ENCODE measurements around the gene TSHZ1.

Gene TSHZ1

DNA sequence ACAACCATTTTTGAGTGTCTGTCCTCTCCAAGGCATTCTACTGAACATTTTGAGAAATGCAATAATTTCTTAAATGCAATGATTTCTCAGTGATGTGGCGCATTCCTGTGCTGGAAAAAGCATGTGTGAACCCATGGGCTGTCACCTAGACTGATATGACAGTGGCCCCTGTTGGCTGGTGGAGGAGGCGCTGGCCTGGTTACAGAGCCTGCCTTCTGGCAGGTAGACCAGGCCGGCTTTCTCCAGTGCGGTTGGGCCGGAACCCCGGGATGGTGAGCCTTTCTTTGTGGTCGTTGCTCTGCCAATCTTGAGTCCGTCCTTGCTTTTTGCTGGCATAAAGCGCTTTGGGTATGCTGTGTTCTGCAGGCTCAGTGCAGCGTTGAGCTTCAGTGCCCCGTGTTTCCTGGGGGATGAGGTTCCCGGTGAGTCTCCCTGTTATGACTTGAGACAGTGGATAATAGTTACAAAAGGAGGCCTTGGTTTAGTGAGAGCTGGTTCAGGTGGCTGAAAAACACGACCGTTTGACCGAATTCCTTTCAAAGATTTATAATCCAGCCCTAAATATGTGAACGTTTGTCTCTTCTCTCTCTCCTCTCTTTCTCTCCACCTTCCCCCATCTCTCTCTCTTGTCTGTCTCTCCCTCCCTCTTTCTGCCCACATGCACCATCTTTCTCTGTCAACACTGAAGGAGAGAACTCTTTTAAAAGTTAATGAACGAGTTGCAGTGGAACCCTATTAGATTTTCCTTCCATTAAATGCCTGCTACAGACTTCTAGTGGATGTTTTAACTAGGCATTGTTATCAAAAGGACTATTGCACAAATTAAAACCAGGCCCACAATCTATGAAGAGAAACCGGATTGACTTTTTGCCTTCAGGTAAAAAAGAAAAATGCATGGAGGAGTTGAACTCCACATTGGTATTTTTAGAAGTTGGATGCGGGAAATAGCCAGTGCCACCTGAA, 34.0 kb downstream of the TSHZ1 start:
- no peak overlapping the region for H3K27ac ChIP-seq (ENCODE audit: low read depth, low read length)
- H3K9ac ChIP-seq (ENCODE audit: low read depth, low read length), result no peak overlapping the region
- no peaks in the 10 kb centered on the region for H3K4me1 ChIP-seq (ENCODE audit: insufficient read depth, low read length)
- H3K27me3 ChIP-seq (ENCODE audit: insufficient read depth, low read length), result no peaks in the 10 kb centered on the region
- H3K9me3 ChIP-seq (ENCODE audit: insufficient read depth, low read depth, low read length), result no peaks in the 10 kb centered on the region
- 90% methylated on average over 19 of the region's 19 CpGs for whole genome bisulfite sequencing
- no peak overlapping the region for H3K4me3 ChIP-seq (ENCODE audit: low read length)
- H3K36me3 ChIP-seq (ENCODE audit: insufficient read depth, low read length), result no peaks in the 10 kb centered on the region

DNA sequence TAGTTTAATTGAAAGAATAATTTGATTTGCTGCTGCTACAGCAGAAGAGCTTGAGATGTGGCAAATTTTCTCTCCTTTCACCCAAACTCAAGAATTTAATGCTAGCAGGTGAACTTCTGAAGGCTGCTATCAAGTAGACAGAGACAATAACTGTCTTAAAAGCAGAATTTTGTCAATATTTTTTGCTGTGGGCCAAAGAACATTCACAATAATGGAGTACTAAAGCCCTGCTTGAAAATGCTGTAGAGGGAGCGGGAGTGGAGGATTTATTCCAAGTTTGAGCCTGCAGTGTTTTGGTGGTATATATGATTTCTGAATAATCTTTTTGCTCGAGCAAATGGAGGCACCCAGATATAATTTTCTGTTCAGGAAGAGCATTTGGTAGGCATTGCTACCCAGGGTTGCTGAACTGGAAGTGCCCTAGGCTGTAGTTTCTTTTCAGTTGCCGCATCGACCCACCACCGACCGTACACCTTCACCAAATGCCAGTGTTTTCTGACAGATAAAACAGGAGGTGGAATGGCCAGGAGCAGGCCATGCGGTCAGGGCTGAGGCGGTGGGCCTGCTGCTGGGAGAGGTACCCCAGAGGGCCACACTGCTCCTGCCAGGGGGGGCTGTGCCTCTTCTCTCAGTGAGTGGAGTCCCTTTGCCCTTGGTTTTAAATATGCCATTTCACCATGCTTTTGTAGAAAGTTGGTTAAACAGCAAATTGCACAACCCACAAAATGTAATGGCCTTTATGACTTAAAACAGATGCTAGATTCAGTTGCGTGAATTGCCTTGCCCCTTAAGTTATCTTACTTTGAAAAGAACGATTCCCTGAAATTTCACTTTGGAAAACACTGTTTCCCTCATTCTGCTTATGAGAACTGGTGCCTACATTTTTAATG, 36.4 kb downstream of the TSHZ1 start:
- Histone ChIP-seq H3K27me3 (ENCODE audit: insufficient read depth, low read length) (no peaks in the 10 kb centered on the region), H3K9ac (ENCODE audit: low read depth, low read length) (no peak overlapping the region), H3K36me3 (ENCODE audit: insufficient read depth, low read length) (no peaks in the 10 kb centered on the region), H3K27ac (ENCODE audit: low read depth, low read length) (no peak overlapping the region), H3K9me3 (ENCODE audit: insufficient read depth, low read depth, low read length) (no peaks in the 10 kb centered on the region), H3K4me1 (ENCODE audit: insufficient read depth, low read length) (no peaks in the 10 kb centered on the region), H3K4me3 (ENCODE audit: low read length) (no peak overlapping the region)
- 96% methylated on average over 10 of the region's 10 CpGs for WGBS

DNA sequence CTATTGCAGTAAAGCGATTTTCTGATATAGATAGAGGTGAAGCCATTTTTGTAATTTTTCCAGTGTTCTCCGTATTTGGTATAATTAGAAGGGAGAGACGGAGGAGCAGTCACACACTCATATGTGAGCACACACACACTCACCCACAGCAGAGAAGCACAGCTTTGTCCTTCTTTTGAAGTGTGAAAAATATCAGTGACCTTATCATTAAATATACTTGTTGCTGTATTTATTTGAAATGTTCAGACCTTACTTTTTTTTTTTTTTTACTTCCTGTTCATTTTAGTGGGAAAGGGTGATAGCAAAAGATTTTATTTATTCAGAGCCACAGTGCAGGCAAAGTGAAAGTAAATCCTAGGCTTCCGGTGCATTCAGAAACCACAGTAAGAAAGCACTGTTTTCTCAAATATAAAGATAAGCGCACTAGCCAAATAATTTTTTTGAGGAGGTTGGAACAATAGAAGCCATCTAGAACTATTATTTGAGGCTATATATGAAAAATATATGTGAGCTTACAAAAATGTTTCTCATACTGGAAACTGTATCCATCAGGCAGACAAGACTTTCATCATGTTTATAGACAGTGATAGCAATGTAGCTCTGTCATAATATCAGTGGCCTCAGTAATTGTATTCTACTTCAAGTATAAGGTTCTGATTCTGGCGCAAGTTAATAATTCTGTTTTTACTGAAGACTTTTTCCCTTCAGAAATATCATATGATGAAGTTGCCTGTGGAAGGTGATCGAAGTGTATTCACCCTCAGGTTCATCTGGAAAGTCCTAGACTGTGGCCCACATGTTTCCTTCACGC, 37.2 kb downstream of the TSHZ1 start:
- H3K9ac ChIP-seq (ENCODE audit: low read depth, low read length), result no peak overlapping the region
- no peak overlapping the region for H3K27ac ChIP-seq (ENCODE audit: low read depth, low read length)

DNA sequence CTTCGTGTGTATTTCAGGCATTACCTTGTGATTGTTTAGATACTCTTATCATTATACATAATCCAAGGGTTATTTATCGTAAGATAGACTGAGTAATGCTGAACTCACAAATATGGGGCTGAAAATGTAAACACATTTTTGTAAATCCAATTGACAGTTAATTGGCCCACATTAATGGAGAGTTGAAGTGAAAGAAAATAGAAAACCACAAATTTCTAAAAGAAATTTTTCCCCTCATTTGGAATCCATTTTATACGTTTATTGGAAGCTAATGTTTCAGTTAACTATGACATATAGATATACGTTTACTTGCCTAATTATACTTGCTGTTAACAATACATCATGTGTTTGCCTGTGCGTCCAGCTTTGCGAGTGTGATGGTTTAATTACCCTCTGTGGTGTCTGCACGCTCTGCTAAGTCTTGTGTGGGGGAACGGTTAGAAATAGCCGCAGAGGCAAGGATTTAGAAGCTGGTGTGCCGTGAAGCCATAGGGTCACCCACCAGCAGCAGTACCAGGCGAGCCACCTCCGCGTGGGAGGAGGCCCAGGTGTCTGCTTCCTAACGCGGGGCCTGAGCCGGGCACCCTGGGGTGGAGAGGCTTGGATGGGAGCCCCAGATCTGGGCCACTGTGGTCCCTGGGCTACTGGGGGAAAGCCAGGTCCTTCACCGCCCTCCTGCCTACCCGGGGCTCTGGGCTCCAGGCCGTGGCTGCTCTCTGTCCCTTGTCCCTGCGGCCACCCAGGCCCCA, 38.0 kb downstream of the TSHZ1 start:
- Histone ChIP-seq H3K27me3 (ENCODE audit: insufficient read depth, low read length) (no peaks in the 10 kb centered on the region), H3K9ac (ENCODE audit: low read depth, low read length) (no peak overlapping the region), H3K9me3 (ENCODE audit: insufficient read depth, low read depth, low read length) (no peaks in the 10 kb centered on the region), H3K36me3 (ENCODE audit: insufficient read depth, low read length) (no peaks in the 10 kb centered on the region), H3K27ac (ENCODE audit: low read depth, low read length) (no peak overlapping the region), H3K4me1 (ENCODE audit: insufficient read depth, low read length) (no peaks in the 10 kb centered on the region), H3K4me3 (ENCODE audit: low read length) (no peak overlapping the region)
- WGBS, result 95% methylated on average over 17 of the region's 20 CpGs

More for the DNA sequence above, 37.2 kb downstream of the TSHZ1 start:
- H3K36me3 ChIP-seq (ENCODE audit: insufficient read depth, low read length), result no peaks in the 10 kb centered on the region
- no peaks in the 10 kb centered on the region for H3K9me3 ChIP-seq (ENCODE audit: insufficient read depth, low read depth, low read length)
- no peaks in the 10 kb centered on the region for H3K4me1 ChIP-seq (ENCODE audit: insufficient read depth, low read length)
- WGBS, result 90% methylated on average over 6 of the region's 8 CpGs
- no peaks in the 10 kb centered on the region for H3K27me3 ChIP-seq (ENCODE audit: insufficient read depth, low read length)
- H3K4me3 ChIP-seq (ENCODE audit: low read length), result no peak overlapping the region

DNA sequence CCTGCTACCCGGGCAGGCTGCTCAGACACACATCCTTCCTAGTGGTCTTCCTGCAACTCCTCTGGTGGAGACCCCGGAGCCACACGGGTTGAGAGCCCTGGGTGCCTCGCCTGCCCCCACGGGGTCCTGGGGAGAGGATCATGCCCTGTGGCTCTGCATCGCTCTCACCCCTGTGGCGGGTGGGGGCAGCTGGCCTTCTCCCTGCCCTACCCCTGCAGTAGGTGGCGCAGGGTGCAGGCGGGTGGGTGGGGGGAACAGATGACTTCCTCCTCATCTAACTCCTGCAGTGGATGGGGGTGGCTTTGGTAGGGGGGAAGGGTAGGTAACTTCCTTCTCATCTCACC, 38.5 kb downstream of the TSHZ1 start:
- Histone ChIP-seq H3K36me3 (ENCODE audit: insufficient read depth, low read length) (no peaks in the 10 kb centered on the region), H3K9ac (ENCODE audit: low read depth, low read length) (no peak overlapping the region), H3K27ac (ENCODE audit: low read depth, low read length) (no peak overlapping the region), H3K4me3 (ENCODE audit: low read length) (no peak overlapping the region), H3K4me1 (ENCODE audit: insufficient read depth, low read length) (no peaks in the 10 kb centered on the region), H3K9me3 (ENCODE audit: insufficient read depth, low read depth, low read length) (no peaks in the 10 kb centered on the region), H3K27me3 (ENCODE audit: insufficient read depth, low read length) (no peaks in the 10 kb centered on the region)
- 95% methylated on average over 7 of the region's 9 CpGs for WGBS

DNA sequence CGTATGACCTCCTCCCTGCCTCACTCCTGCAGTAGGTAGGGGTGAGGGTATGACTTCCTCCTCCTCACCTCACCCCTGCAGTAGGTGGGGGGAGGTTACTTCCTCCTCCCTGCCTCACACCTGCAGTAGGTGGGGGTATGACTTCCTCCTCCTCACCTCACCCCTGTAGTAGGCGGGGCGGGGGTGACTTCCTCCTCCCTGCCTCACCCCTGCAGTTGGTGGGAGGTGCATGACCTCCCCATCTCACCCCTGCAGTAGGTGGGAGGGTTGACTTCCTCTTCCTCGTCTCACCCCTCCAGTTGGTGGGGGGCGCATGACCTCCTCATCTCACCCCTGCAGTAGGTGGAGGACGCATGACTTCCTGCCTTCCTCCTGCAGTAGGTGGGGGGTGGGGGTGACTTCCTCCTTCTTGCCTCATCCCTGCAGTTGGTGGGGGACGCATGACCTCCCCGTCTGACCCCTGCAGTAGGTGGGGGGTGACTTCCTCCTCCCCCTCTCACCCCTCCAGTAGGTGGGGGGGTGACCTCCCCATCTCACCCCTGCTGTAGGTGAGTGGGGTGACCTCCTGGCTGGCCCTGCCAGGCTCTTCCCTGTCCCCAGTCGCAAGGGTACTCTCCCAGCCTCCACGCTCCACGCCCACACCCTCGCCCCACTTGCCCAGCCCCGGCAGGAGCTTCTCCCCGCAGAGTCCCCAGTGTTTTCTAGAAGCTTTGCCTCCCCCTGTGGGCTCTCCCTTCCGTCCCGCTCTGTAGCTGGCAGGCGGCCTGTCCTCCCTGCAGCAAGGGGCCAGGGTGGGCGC, 39.3 kb downstream of the TSHZ1 start:
- Histone ChIP-seq H3K4me1 (ENCODE audit: insufficient read depth, low read length) (no peaks in the 10 kb centered on the region), H3K36me3 (ENCODE audit: insufficient read depth, low read length) (no peaks in the 10 kb centered on the region), H3K4me3 (ENCODE audit: low read length) (no peak overlapping the region), H3K9me3 (ENCODE audit: insufficient read depth, low read depth, low read length) (no peaks in the 10 kb centered on the region), H3K27ac (ENCODE audit: low read depth, low read length) (no peak overlapping the region), H3K27me3 (ENCODE audit: insufficient read depth, low read length) (no peaks in the 10 kb centered on the region), H3K9ac (ENCODE audit: low read depth, low read length) (no peak overlapping the region)
- WGBS, result 95% methylated on average over 10 of the region's 18 CpGs

DNA sequence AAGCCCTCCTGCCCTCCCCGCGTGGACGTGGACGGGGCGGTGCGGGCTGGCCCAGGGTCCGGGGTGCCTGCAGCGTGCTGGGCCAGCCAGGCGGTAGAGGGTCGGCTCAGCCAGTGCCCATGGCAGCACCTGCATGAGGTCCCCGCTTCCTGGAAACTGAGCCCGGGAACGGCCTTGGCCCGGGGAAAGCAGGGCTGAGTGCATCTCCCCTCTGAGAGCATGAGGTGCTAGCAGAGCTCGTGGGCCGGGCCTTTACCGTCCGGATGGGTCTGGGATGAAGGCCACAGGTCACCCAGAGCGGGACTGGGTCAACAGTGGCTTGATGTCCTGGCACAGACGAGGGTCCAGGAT, 39.8 kb downstream of the TSHZ1 start:
- no peak overlapping the region for H3K27ac ChIP-seq (ENCODE audit: low read depth, low read length)
- H3K36me3 ChIP-seq (ENCODE audit: insufficient read depth, low read length), result no peaks in the 10 kb centered on the region
- no peak overlapping the region for H3K9ac ChIP-seq (ENCODE audit: low read depth, low read length)
- no peaks in the 10 kb centered on the region for H3K27me3 ChIP-seq (ENCODE audit: insufficient read depth, low read length)
- H3K9me3 ChIP-seq (ENCODE audit: insufficient read depth, low read depth, low read length), result no peaks in the 10 kb centered on the region
- no peaks in the 10 kb centered on the region for H3K4me1 ChIP-seq (ENCODE audit: insufficient read depth, low read length)
- 96% methylated on average over 20 of the region's 20 CpGs for WGBS
- H3K4me3 ChIP-seq (ENCODE audit: low read length), result no peak overlapping the region

DNA sequence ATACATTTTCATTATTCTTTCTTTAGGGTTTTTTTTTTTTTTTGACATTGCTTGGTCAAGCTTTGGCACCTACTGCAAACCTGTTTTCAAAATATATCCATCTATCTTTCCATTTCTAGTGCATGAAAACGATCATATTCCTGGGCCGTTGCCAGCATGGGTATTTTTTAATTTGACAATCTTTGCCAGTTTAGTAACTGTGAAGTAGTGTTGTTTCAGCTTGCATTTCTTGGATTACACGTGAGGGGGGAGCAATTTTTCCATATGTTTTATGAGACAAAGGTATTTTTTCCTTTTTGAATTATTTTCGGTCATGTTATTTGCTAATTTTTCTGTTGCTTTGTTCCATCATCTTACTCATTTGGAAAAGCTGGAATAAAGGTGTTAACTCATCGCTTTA, 40.9 kb downstream of the TSHZ1 start:
- no peak overlapping the region for H3K9ac ChIP-seq (ENCODE audit: low read depth, low read length)
- H3K4me3 ChIP-seq (ENCODE audit: low read length), result no peak overlapping the region
- H3K27ac ChIP-seq (ENCODE audit: low read depth, low read length), result no peak overlapping the region
- no peaks in the 10 kb centered on the region for H3K27me3 ChIP-seq (ENCODE audit: insufficient read depth, low read length)
- H3K36me3 ChIP-seq (ENCODE audit: insufficient read depth, low read length), result no peaks in the 10 kb centered on the region
- no peaks in the 10 kb centered on the region for H3K4me1 ChIP-seq (ENCODE audit: insufficient read depth, low read length)
- WGBS, result 92% methylated on average over 5 of the region's 5 CpGs
- no peaks in the 10 kb centered on the region for H3K9me3 ChIP-seq (ENCODE audit: insufficient read depth, low read depth, low read length)

DNA sequence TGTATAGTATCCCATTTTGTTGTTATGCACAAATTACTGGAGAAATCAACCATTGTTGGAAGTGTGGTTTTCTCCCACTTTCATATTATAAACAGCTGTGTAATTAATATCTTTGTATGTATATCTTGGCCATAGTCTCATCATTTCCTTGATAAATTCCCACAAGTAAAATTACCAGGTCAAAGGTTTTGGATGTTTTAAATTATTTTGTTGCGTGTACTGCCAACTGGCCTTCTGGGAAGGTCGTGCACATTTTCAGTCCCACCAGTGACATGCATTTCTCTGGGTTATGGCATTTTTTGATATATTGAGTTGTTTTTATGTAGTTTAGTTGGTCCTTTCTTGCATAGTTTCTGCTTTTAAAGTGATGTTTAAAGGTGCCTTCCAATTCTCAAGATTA, 41.5 kb downstream of the TSHZ1 start:
- Histone ChIP-seq H3K36me3 (ENCODE audit: insufficient read depth, low read length) (no peaks in the 10 kb centered on the region), H3K27me3 (ENCODE audit: insufficient read depth, low read length) (no peaks in the 10 kb centered on the region), H3K4me3 (ENCODE audit: low read length) (no peak overlapping the region), H3K27ac (ENCODE audit: low read depth, low read length) (no peak overlapping the region), H3K9ac (ENCODE audit: low read depth, low read length) (no peak overlapping the region), H3K4me1 (ENCODE audit: insufficient read depth, low read length) (no peaks in the 10 kb centered on the region), H3K9me3 (ENCODE audit: insufficient read depth, low read depth, low read length) (no peaks in the 10 kb centered on the region)
- 98% methylated on average over 2 of the region's 2 CpGs for WGBS

DNA sequence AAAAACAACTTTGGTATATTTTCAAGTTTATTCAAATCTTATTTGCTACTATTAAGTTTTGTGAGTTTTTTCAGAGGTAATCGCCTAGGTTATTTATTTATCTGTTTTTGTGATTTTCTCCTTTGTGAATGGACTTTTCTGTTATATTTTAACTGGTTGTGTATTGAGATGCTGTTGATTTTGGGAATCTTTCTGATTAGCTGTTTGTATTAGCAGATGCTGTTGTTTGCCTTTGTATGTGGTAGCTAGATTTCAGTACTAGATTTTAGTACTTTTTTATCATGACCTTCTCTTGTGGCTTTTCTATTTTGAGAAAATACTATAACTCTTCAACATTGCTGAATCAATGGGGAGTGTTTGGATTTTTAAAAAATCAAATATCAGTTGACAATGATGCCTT, 42.4 kb downstream of the TSHZ1 start:
- H3K9me3 ChIP-seq (ENCODE audit: insufficient read depth, low read depth, low read length), result no peaks in the 10 kb centered on the region
- H3K27me3 ChIP-seq (ENCODE audit: insufficient read depth, low read length), result no peaks in the 10 kb centered on the region
- no peaks in the 10 kb centered on the region for H3K36me3 ChIP-seq (ENCODE audit: insufficient read depth, low read length)
- H3K27ac ChIP-seq (ENCODE audit: low read depth, low read length), result no peak overlapping the region
- no peak overlapping the region for H3K4me3 ChIP-seq (ENCODE audit: low read length)
- no peak overlapping the region for H3K9ac ChIP-seq (ENCODE audit: low read depth, low read length)
- no peaks in the 10 kb centered on the region for H3K4me1 ChIP-seq (ENCODE audit: insufficient read depth, low read length)
- WGBS, result 100% methylated on average over 1 of the region's 1 CpG

Measured in HUES64 (cell line).